K562 (cell line): ENCODE data around the gene MAN1A1. TPM values are rescaled to one million over a fixed set of nuclear protein-coding genes. Genes with fewer than 3 reads are reported as not detected.

Source experiments
- ARID1B ChIP-seq: fragments of 450-650 bp; IDR thresholded peaks from 2 replicates; pipeline ENCODE4 v1.6.1; 2016; ENCODE audit warnings: antibody characterized with exemption, mild to moderate bottlenecking, inconsistent platforms
- EP300 ChIP-seq: IDR thresholded peaks from 2 replicates; pipeline ENCODE4 v1.6.1; 2012; ENCODE audit warnings: low read length, improper control_type of control experiment
- FOSL1 ChIP-seq: fragments of 200-800 bp; sonication (Bioruptor generic); conservative IDR thresholded peaks from 2 replicates; pipeline ENCODE4 v1.6.1; 2016; ENCODE audit warnings: missing genetic modification characterization, missing compliant biosample characterization
- FOXA1 ChIP-seq: fragments of 450-650 bp; IDR thresholded peaks from 2 replicates; pipeline ENCODE4 v1.6.1; 2016; ENCODE audit warnings: mild to moderate bottlenecking, borderline replicate concordance
- ILF3 ChIP-seq: fragments of 450-650 bp; IDR thresholded peaks from 2 replicates; pipeline ENCODE4 v1.6.1; 2018; ENCODE audit warnings: antibody characterized with exemption, mild to moderate bottlenecking, moderate library complexity, borderline replicate concordance
- L3MBTL2 ChIP-seq: fragments of 450-650 bp; IDR thresholded peaks from 2 replicates; pipeline ENCODE4 v1.6.1; 2016; ENCODE audit warnings: mild to moderate bottlenecking, moderate library complexity
- MAFK ChIP-seq: IDR thresholded peaks from 2 replicates; pipeline ENCODE4 v1.6.1; 2011; ENCODE audit warnings: low read length, improper control_type of control experiment
- PRDM10 ChIP-seq: fragments of 450-650 bp; IDR thresholded peaks from 2 replicates; pipeline ENCODE4 v1.6.1; 2018; ENCODE audit not compliant: partially characterized antibody
- PRPF4 ChIP-seq: fragments of 200-400 bp; formaldehyde crosslinking; IDR thresholded peaks from one replicate; pipeline ENCODE4 v1.6.1; 2017; ENCODE audit warnings: low read length, low read depth, mild to moderate bottlenecking; ENCODE audit not compliant: insufficient read depth, poor library complexity, severe bottlenecking
- RCOR1 ChIP-seq, 2 experiments: IDR thresholded peaks; 2 replicates each; pipeline ENCODE4 v1.6.1; 2012; ENCODE audit warnings: low read depth in 2 of 2, low read length in 2 of 2, borderline replicate concordance in 1 of 2, improper control_type of control experiment in 1 of 2
- SIN3A ChIP-seq, 2 experiments: fragments of 150-350 bp in 1 of 2; IDR thresholded peaks; 2 replicates each; pipeline ENCODE4 v1.6.1; 2011 to 2016; ENCODE audit warnings: borderline replicate concordance in 2 of 2, low read depth in 2 of 2, low read length in 2 of 2, mild to moderate bottlenecking in 2 of 2, moderate library complexity in 2 of 2; ENCODE audit not compliant: control insufficient read depth in 1 of 2
- SNIP1 ChIP-seq: fragments of 450-650 bp; IDR thresholded peaks from 2 replicates; pipeline ENCODE4 v1.7.1; 2017; ENCODE audit warnings: low read depth, mild to moderate bottlenecking
- TFAP4 ChIP-seq: sonication (generic); formaldehyde crosslinking; IDR thresholded peaks from 2 replicates; pipeline ENCODE4 v1.8.0; 2022; ENCODE audit warnings: missing genetic modification reagents, mild to moderate bottlenecking, moderate library complexity, borderline replicate concordance
- ZNF197 ChIP-seq: fragments of 200-800 bp; sonication (Bioruptor generic); IDR thresholded peaks from 2 replicates; pipeline ENCODE4 v1.6.1; 2016; ENCODE audit warnings: low read depth, missing genetic modification characterization, missing compliant biosample characterization
- ZNF778 ChIP-seq: fragments of 450-650 bp; formaldehyde crosslinking; IDR thresholded peaks from 2 replicates; pipeline ENCODE4 v1.4.0; 2020; ENCODE audit warnings: mild to moderate bottlenecking, moderate library complexity
- polyA plus RNA-seq, 8 experiments: library from polyadenylated mRNA; depleted of rRNA in 4 of 8; stranded (reverse) in 5 of 8; unstranded in 3 of 8; fragments of >200 nt; fragmentation: Nextera tagmentation in 2 of 8; fragmentation: Illumina TruSeq in 1 of 8; extraction: Ambion mirVana in 2 of 8; extraction: Trizol in 1 of 8; gene quantifications; 2 replicates each; pipeline versions ENCODE4 v1.2.1 to v1.2.3, GENCODE V29; 2011 to 2014; ENCODE audit warnings: inconsistent platforms in 1 of 8, missing spikeins in 1 of 8
- total RNA-seq, 7 experiments: library from RNA; depleted of rRNA in 6 of 7; stranded (reverse); fragments of >200 nt in 6 of 7; fragmentation: Illumina TruSeq in 2 of 7; extraction: Trizol in 2 of 7; gene quantifications; 2 replicates each; pipeline versions ENCODE4 v1.2.1 to v1.2.3, GENCODE V29; 2011 to 2021; ENCODE audit warnings: low replicate concordance in 1 of 7
- TF ChIP-seq, protein P1 (sequence below): sonication (generic); formaldehyde crosslinking; IDR thresholded peaks from 2 replicates; pipeline ENCODE4 v1.8.1; 2022; ENCODE audit warnings: missing genetic modification reagents
- TF ChIP-seq, protein P2 (sequence below): sonication (generic); formaldehyde crosslinking; IDR thresholded peaks from 2 replicates; pipeline ENCODE4 v1.8.0; 2022; ENCODE audit warnings: mild to moderate bottlenecking, missing genetic modification reagents
- TF ChIP-seq, protein P3 (sequence below), 2 experiments: fragments of 250-450 bp in 1 of 2; fragments of 450-650 bp in 1 of 2; sonication (Bioruptor Pico) in 1 of 2; IDR thresholded peaks; 2 replicates each; pipeline versions ENCODE4 v1.6.1 to v1.8.0; 2016 to 2021; ENCODE audit warnings: mild to moderate bottlenecking in 2 of 2, moderate library complexity in 2 of 2, missing compliant biosample characterization in 1 of 2, missing genetic modification characterization in 1 of 2

The MAN1A1 gene
- total and polyA plus RNA-seq, 9 of the 15 experiments (the other 6 are each of a cell fraction or from before 2014, with no cell fraction given) = 24.5 to 78.4 (median 59.7) TPM

GRCh38 chr6:119259027-119259426 is 90.5 kb downstream of the MAN1A1 start (continued):
- TF ChIP-seq PRDM10 (no peak), FOSL1 (tag) (peak; percentile 86), L3MBTL2 (no peak), TFAP4 (CRISPR knock-in tag) (no peak), EP300 (peak; percentile 83), ZNF778 (CRISPR knock-in tag) (no peak), FOXA1 (peak; percentile 63; the same call in 1 of the 2 replicates), SIN3A (IDR thresholded peaks at IDR 0.05; ENCODE audit: borderline replicate concordance in 2 of 2, control insufficient read depth in 1 of 2, low read depth in 2 of 2, low read length in 2 of 2) (no peak), SNIP1 (no peak), PRPF4 (no peak), RCOR1 (IDR thresholded peaks at IDR 0.05; ENCODE audit: borderline replicate concordance in 1 of 2, low read depth in 2 of 2, low read length in 2 of 2) (peak in 1 of 2 experiments; percentile 80; a peak in 1 of 4 replicates), ZNF197 (CRISPR knock-in tag) (no peak), ILF3 (no peak), ARID1B (peak; percentile 84), MAFK (peak; percentile 73)
- TF ChIP-seq, protein P1, sequence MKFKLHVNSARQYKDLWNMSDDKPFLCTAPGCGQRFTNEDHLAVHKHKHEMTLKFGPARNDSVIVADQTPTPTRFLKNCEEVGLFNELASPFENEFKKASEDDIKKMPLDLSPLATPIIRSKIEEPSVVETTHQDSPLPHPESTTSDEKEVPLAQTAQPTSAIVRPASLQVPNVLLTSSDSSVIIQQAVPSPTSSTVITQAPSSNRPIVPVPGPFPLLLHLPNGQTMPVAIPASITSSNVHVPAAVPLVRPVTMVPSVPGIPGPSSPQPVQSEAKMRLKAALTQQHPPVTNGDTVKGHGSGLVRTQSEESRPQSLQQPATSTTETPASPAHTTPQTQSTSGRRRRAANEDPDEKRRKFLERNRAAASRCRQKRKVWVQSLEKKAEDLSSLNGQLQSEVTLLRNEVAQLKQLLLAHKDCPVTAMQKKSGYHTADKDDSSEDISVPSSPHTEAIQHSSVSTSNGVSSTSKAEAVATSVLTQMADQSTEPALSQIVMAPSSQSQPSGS (CRISPR knock-in tag) = no peak
- TF ChIP-seq, protein P2, sequence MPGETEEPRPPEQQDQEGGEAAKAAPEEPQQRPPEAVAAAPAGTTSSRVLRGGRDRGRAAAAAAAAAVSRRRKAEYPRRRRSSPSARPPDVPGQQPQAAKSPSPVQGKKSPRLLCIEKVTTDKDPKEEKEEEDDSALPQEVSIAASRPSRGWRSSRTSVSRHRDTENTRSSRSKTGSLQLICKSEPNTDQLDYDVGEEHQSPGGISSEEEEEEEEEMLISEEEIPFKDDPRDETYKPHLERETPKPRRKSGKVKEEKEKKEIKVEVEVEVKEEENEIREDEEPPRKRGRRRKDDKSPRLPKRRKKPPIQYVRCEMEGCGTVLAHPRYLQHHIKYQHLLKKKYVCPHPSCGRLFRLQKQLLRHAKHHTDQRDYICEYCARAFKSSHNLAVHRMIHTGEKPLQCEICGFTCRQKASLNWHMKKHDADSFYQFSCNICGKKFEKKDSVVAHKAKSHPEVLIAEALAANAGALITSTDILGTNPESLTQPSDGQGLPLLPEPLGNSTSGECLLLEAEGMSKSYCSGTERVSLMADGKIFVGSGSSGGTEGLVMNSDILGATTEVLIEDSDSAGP (CRISPR knock-in tag) = no peak
- TF ChIP-seq, protein P3, sequence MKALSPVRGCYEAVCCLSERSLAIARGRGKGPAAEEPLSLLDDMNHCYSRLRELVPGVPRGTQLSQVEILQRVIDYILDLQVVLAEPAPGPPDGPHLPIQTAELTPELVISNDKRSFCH (CRISPR knock-in tag; IDR thresholded peaks at IDR 0.05) = no peak
- TF ChIP-seq, protein P3 (tag; IDR thresholded peaks at IDR 0.05) = 0 out of 2 replicates have a peak, but pooled peaks have one; percentile 22
